Putamen (tissue), 1 donor: ENCODE measurements around the gene TRAPPC3L.

Source experiments
- DNase-seq: peaks from one replicate; pipeline ENCODE4 v3.0.0-alpha.2; 2016; ENCODE audit warnings: low spot score

The TRAPPC3L gene

GRCh38 chr6:116545651-116546050, at the start of gene TRAPPC3L:
Gene TRAPPC3L (minus strand): TSS chr6:116545684. CDS start chr6:116545514, 170 bp downstream.
- DNase-seq: no peak

- DNase-seq: no peak
Observed at GRCh38 chr6:116595247-116595646, 49.8 kb upstream of the TRAPPC3L start.

- DNase-seq: no peak
Observed at GRCh38 chr6:116586738-116587137, 41.3 kb upstream of the TRAPPC3L start.

- DNase-seq: no peak
Observed at GRCh38 chr6:116586276-116586675, 40.8 kb upstream of the TRAPPC3L start.

GRCh38 chr6:116580198-116580597, 34.7 kb upstream of the TRAPPC3L start:
- DNase-seq: no peak

- no peak for DNase-seq
Observed at GRCh38 chr6:116579143-116579542, 33.7 kb upstream of the TRAPPC3L start.

- DNase-seq: no peak
Observed at GRCh38 chr6:116578335-116578734, 32.9 kb upstream of the TRAPPC3L start.

- DNase-seq: no peak
Observed at GRCh38 chr6:116577486-116577885, 32.0 kb upstream of the TRAPPC3L start.

- no peak for DNase-seq
Observed at GRCh38 chr6:116575227-116575626, 29.7 kb upstream of the TRAPPC3L start.

GRCh38 chr6:116572162-116572561, 26.7 kb upstream of the TRAPPC3L start:
- DNase-seq: no peak

- DNase-seq: no peak
Observed at GRCh38 chr6:116571683-116572000, 26.2 kb upstream of the TRAPPC3L start.

- DNase-seq: peak; percentile 99
Observed at GRCh38 chr6:116570856-116571682, 25.6 kb upstream of the TRAPPC3L start, which contains the start of gene RWDD1. Gene RWDD1 (plus strand): TSS chr6:116571504. CDS start chr6:116571583, 79 bp downstream.

GRCh38 chr6:116568821-116569755, 23.6 kb upstream of the TRAPPC3L start:
- no peak for DNase-seq

GRCh38 chr6:116568111-116568510, 22.6 kb upstream of the TRAPPC3L start:
- no peak for DNase-seq

GRCh38 chr6:116564921-116565872, 19.7 kb upstream of the TRAPPC3L start:
- no peak for DNase-seq

GRCh38 chr6:116564311-116564710, 18.8 kb upstream of the TRAPPC3L start:
- no peak for DNase-seq

GRCh38 chr6:116563830-116564229, 18.3 kb upstream of the TRAPPC3L start:
- no peak for DNase-seq

GRCh38 chr6:116562614-116563013, 17.1 kb upstream of the TRAPPC3L start:
- DNase-seq: no peak

- DNase-seq: no peak
Observed at GRCh38 chr6:116562019-116562403, 16.5 kb upstream of the TRAPPC3L start.

- DNase-seq: peak; percentile 63
Observed at GRCh38 chr6:116561377-116562018, 16.0 kb upstream of the TRAPPC3L start.

GRCh38 chr6:116560130-116560529, 14.6 kb upstream of the TRAPPC3L start:
- no peak for DNase-seq
